ENCODE results near the gene NFKBIZ.

NFKBIZ gene, protein sequence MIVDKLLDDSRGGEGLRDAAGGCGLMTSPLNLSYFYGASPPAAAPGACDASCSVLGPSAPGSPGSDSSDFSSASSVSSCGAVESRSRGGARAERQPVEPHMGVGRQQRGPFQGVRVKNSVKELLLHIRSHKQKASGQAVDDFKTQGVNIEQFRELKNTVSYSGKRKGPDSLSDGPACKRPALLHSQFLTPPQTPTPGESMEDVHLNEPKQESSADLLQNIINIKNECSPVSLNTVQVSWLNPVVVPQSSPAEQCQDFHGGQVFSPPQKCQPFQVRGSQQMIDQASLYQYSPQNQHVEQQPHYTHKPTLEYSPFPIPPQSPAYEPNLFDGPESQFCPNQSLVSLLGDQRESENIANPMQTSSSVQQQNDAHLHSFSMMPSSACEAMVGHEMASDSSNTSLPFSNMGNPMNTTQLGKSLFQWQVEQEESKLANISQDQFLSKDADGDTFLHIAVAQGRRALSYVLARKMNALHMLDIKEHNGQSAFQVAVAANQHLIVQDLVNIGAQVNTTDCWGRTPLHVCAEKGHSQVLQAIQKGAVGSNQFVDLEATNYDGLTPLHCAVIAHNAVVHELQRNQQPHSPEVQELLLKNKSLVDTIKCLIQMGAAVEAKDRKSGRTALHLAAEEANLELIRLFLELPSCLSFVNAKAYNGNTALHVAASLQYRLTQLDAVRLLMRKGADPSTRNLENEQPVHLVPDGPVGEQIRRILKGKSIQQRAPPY

DNA sequence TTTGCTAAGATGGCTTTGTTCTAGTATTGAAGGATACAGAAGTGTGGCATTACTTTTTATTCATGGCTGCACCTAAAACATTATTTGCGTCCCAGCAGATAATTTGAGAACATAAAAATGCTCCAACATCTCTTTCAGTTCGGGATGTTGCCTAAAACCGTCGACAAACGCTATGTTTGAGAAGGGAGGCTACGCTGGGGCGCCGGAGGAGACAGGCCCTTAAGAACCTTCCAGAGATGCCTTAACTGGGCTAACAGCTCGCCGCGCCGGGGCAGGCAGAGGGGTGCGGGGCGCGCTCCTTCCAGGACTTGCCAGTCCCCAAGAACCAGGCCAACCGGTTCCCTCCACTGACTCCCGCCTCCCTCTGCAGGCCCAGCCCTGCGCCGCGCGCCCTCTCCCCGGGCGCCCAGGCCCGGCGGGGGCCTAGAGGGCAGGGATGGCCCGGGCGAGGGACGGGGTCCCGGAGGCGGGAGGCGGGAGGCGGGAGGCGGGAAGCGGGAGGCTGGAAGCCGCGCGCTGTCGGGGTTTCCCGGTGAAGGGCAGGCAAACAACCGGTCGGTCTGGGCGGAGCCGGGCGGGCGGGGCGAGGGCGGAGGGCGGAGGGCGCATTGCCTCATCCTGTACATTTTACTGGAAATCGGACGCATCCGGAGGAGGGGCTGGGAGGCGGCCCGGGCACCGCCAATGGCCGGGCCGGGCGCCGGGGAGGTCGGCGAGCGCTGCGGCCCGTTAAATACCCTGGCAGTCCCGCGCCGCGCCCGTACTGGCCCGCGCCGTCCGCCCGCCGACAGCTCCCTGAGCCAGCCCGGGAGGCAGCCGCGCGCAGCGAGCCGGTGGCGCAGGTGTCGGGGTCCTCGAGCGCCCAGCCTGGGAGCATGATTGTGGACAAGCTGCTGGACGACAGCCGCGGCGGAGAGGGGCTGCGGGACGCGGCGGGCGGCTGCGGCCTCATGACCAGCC lies at the start of gene NFKBIZ:
Gene NFKBIZ, plus strand, starts transcription at position 761 of the 960 bp plus-strand sequence. Its CDS starts 115 bp downstream, at position 876.
- Histone ChIP-seq H3K36me3 (ENCODE audit: insufficient read depth, low read length) (peaks cover 20% of the 10 kb centered on the region), H3K9me3 (ENCODE audit: low read length) (no peaks in the 10 kb centered on the region), H3K4me3 (ENCODE audit: low read length) (peak within 1 kb of the TSS; percentile 88), H3K27me3 (ENCODE audit: insufficient read depth, low read length) (no peaks in the 10 kb centered on the region), H2AFZ (ENCODE audit: low read depth, low read length) (peak within 1 kb of the TSS; percentile 98), H3K4me1 (ENCODE audit: insufficient read depth, low read length) (peaks cover 9% of the 10 kb centered on the region)

DNA sequence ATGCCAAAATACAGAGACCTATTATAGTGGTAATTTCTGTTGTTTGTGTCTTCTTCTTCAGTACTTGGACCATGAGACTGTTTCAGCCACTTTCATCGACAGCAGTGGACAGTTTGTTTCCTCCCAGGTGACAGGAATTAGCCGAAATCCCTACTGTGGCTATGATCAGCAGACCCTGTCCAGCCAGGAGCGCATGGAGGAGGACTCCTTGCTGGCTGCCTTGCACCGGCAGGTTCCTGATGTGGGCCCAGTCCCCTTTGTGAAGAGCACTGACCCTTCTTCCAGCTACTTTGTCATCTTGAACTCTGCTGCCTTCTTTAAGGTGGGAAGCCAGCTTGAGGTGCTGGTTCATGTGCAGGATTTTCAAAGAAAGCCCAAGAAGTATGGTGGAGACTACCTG lies 48.1 kb upstream of the NFKBIZ start:
- H3K9me3 ChIP-seq (ENCODE audit: low read length): no peaks in the 10 kb centered on the region
- H2AFZ ChIP-seq (ENCODE audit: low read depth, low read length): no peak overlapping the region
- no peak overlapping the region for H3K4me3 ChIP-seq (ENCODE audit: low read length)

DNA sequence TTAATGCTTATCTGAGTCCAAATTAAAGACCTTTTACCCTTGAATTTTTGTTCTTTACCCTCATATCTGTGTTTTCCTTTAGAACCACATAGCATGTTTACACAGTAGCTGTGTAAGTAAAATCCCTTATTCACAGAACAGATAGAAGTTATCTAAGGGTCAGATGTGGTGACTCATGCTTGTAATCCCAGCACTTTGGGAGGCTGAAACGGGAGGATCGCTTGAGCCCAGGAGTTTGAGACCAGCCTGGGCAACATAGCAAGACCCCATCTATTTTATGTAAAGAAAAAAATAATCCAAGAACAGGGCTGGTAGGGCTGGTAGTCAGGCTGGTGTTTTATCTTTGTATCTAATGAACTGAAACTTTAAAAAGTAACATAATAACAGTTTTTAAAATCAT lies 47.1 kb upstream of the NFKBIZ start:
- H3K4me1 ChIP-seq (ENCODE audit: insufficient read depth, low read length): no peaks in the 10 kb centered on the region
- H3K9me3 ChIP-seq (ENCODE audit: low read length): no peaks in the 10 kb centered on the region
- no peak overlapping the region for H2AFZ ChIP-seq (ENCODE audit: low read depth, low read length)
- no peak overlapping the region for H3K4me3 ChIP-seq (ENCODE audit: low read length)
- H3K27me3 ChIP-seq (ENCODE audit: insufficient read depth, low read length): no peaks in the 10 kb centered on the region
- H3K36me3 ChIP-seq (ENCODE audit: insufficient read depth, low read length): peaks cover 11% of the 10 kb centered on the region

More for the DNA sequence above, 48.1 kb upstream of the NFKBIZ start:
- Histone ChIP-seq H3K27me3 (ENCODE audit: insufficient read depth, low read length) (no peaks in the 10 kb centered on the region), H3K4me1 (ENCODE audit: insufficient read depth, low read length) (no peaks in the 10 kb centered on the region), H3K36me3 (ENCODE audit: insufficient read depth, low read length) (peaks cover 11% of the 10 kb centered on the region)

DNA sequence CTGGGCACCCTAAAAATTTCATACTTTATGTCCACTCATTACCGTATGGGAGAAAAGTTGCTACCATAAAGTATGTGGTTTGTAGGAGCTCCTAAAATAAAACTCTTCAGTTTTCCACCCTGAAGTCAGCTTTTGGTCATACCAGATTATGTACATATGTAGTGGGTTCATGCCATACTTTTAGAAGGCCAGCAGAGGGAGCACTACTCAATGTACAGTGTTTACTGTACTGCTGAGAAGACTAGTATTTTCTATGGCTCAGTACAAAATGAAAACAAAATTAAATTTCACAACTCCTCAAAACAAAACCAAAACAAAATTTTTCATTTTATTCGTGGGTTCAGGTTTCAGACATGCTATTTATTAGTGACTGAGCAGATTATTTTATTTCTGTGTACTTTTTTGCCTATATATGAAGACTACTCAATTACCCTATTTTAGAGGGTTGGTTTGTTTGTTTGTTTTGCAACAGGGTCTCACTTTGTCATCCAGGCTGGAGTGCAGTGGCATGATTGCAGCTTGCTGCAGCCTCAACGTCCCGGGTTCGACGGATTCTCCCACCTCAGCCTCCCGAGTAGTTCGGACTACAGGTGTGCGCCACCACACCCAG lies 46.0 kb upstream of the NFKBIZ start:
- Histone ChIP-seq H3K36me3 (ENCODE audit: insufficient read depth, low read length) (peaks cover 11% of the 10 kb centered on the region), H3K9me3 (ENCODE audit: low read length) (no peaks in the 10 kb centered on the region), H2AFZ (ENCODE audit: low read depth, low read length) (no peak overlapping the region), H3K4me1 (ENCODE audit: insufficient read depth, low read length) (no peaks in the 10 kb centered on the region), H3K4me3 (ENCODE audit: low read length) (no peak overlapping the region), H3K27me3 (ENCODE audit: insufficient read depth, low read length) (no peaks in the 10 kb centered on the region)

DNA sequence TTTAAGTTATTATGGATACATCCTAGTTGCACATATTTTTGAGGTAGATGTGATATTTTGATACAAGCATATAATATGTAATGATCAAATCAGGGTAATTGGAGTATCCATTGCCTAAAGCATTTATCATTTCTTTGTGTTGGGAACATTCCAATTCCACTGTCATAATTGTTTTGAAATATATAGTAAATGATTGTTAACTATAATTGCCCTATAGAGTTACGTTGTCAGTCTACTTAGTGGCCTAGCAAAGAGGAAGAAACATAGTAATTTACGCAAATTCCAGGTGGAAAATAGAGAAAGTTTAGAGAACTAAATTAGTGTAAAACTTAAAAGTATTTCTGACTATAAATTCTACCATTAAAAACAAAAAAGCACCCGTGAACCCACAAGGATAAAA lies 45.4 kb upstream of the NFKBIZ start:
- no peaks in the 10 kb centered on the region for H3K9me3 ChIP-seq (ENCODE audit: low read length)
- peaks cover 11% of the 10 kb centered on the region for H3K36me3 ChIP-seq (ENCODE audit: insufficient read depth, low read length)
- no peaks in the 10 kb centered on the region for H3K4me1 ChIP-seq (ENCODE audit: insufficient read depth, low read length)
- no peak overlapping the region for H3K4me3 ChIP-seq (ENCODE audit: low read length)
- no peaks in the 10 kb centered on the region for H3K27me3 ChIP-seq (ENCODE audit: insufficient read depth, low read length)
- no peak overlapping the region for H2AFZ ChIP-seq (ENCODE audit: low read depth, low read length)

DNA sequence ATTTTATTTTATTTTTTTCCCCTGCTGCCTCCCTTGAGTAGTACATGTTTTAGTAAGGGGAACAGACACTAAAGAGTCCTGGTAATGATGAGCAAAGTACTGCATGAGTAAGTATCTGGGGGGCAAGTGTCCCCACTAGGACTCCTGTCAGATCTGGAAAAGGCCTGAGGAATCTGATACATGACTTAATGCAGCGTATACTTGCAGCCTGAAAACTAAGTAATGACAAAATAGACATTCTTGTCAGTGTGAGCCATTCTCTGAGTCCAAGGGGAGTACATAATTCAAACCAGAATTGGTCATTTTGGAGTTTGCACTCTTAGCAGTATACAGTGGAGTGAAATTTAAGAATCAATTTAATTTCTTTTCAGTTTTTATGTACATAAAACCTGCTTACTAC lies 42.8 kb upstream of the NFKBIZ start:
- H3K9me3 ChIP-seq (ENCODE audit: low read length): no peaks in the 10 kb centered on the region
- peaks cover 11% of the 10 kb centered on the region for H3K36me3 ChIP-seq (ENCODE audit: insufficient read depth, low read length)
- peaks cover 3% of the 10 kb centered on the region for H3K4me1 ChIP-seq (ENCODE audit: insufficient read depth, low read length)
- no peaks in the 10 kb centered on the region for H3K27me3 ChIP-seq (ENCODE audit: insufficient read depth, low read length)
- H3K4me3 ChIP-seq (ENCODE audit: low read length): no peak overlapping the region
- no peak overlapping the region for H2AFZ ChIP-seq (ENCODE audit: low read depth, low read length)

DNA sequence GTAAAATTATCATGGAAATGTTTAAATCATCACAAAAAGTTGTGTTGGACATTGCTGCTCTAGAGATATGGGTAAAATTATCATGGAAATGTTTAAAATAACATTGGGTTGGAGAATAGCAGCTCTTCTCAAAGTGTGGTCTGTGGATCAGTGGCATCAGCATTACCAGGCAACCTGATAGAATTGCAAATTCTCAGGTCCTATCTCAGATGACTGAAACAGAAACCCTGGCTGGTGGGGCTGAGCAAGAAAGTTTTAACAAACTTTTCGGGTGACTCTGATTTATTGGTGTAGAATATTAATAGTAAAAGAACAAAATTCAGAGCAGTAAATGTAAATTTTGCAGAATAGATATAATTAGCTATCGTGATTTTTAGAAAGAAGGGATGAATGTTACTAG lies 41.4 kb upstream of the NFKBIZ start:
- no peaks in the 10 kb centered on the region for H3K9me3 ChIP-seq (ENCODE audit: low read length)
- H3K4me3 ChIP-seq (ENCODE audit: low read length): no peak overlapping the region
- peaks cover 6% of the 10 kb centered on the region for H3K36me3 ChIP-seq (ENCODE audit: insufficient read depth, low read length)
- H3K27me3 ChIP-seq (ENCODE audit: insufficient read depth, low read length): no peaks in the 10 kb centered on the region
- no peak overlapping the region for H2AFZ ChIP-seq (ENCODE audit: low read depth, low read length)
- peaks cover 3% of the 10 kb centered on the region for H3K4me1 ChIP-seq (ENCODE audit: insufficient read depth, low read length)

DNA sequence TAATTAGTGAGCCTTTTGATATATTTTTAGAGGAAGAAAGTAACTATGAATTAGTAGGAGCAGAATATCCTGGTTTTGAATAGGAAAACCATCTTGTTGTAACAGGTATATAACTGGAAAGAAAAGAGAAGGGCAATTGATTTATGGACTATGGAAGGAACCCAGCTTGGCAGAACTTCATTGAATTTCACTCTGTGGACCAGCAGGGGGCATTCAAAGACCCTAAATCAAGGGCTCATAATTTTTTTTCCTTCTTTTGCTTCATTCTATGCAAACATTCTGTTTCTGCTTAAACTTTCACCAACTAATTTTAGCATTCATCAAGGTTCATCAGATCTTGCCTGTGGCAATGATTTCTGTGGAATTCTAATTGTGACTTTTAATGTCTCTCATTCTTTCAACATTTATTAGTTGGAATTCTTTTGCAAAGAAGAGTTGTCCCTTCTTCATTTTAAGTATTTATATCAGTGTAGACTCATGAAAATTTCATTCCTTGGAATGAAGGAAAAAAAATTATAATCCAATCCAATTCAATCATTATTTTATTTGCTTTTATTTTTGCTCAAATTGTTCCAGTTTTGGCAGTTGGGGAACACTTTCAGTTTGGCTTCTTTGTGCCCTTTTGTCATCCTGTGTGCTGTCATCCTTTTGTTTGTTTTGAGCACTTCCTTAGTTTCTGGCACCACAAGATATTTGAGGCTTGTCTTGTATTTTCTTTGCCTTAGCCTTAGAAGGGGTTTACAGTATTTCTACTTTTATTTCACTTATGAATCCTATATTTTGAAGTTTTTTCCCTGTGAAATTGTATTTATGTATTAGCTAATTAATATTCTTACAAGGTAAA lies 39.9 kb upstream of the NFKBIZ start:
- H2AFZ ChIP-seq (ENCODE audit: low read depth, low read length): no peak overlapping the region
- H3K36me3 ChIP-seq (ENCODE audit: insufficient read depth, low read length): peaks cover under 1% of the 10 kb centered on the region
- H3K4me1 ChIP-seq (ENCODE audit: insufficient read depth, low read length): peaks cover 3% of the 10 kb centered on the region
- H3K9me3 ChIP-seq (ENCODE audit: low read length): no peaks in the 10 kb centered on the region
- no peak overlapping the region for H3K4me3 ChIP-seq (ENCODE audit: low read length)
- H3K27me3 ChIP-seq (ENCODE audit: insufficient read depth, low read length): no peaks in the 10 kb centered on the region

DNA sequence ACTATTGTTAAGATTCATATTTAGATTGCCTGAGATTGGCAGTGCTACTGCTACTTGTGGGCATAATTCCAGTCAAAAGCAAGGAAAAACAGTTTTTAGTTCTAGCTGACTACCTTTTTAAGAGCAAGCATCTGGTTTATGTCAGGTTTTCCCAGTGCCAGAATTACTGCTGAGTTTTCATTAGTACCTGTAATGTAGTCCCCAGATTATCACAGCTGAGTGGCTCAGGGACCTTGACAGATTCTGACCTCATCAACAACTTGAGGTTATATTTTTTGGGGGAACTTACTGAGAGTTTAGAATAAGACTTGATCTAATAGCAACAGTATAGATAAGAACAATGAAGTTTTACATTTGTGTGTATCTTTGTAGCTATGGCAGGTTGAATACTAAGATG lies 39.3 kb upstream of the NFKBIZ start:
- Histone ChIP-seq H3K27me3 (ENCODE audit: insufficient read depth, low read length) (no peaks in the 10 kb centered on the region), H2AFZ (ENCODE audit: low read depth, low read length) (no peak overlapping the region), H3K9me3 (ENCODE audit: low read length) (no peaks in the 10 kb centered on the region), H3K4me3 (ENCODE audit: low read length) (no peak overlapping the region), H3K4me1 (ENCODE audit: insufficient read depth, low read length) (peaks cover 3% of the 10 kb centered on the region), H3K36me3 (ENCODE audit: insufficient read depth, low read length) (no peaks in the 10 kb centered on the region)

DNA sequence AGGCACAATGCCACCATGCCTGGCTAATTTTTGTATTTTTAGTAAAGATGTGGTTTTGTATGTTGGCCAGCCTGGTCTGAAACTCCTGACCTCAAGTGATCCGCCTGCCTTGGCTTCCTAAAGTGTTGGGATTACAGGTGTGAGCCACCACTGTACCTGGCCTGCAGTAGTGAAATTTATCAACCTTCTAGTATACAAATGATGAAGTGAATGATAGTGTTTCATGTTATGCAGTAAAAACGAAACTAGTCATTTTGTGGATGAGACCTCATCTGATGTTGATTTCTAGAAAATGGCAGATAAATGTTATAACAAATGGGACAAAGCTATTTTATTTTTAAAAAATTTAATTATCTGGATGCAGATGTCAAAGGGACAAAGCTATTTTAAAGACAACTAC lies 37.4 kb upstream of the NFKBIZ start:
- Histone ChIP-seq H3K9me3 (ENCODE audit: low read length) (no peaks in the 10 kb centered on the region), H3K36me3 (ENCODE audit: insufficient read depth, low read length) (no peaks in the 10 kb centered on the region), H3K27me3 (ENCODE audit: insufficient read depth, low read length) (no peaks in the 10 kb centered on the region), H3K4me1 (ENCODE audit: insufficient read depth, low read length) (peaks cover 3% of the 10 kb centered on the region), H2AFZ (ENCODE audit: low read depth, low read length) (no peak overlapping the region), H3K4me3 (ENCODE audit: low read length) (no peak overlapping the region)

DNA sequence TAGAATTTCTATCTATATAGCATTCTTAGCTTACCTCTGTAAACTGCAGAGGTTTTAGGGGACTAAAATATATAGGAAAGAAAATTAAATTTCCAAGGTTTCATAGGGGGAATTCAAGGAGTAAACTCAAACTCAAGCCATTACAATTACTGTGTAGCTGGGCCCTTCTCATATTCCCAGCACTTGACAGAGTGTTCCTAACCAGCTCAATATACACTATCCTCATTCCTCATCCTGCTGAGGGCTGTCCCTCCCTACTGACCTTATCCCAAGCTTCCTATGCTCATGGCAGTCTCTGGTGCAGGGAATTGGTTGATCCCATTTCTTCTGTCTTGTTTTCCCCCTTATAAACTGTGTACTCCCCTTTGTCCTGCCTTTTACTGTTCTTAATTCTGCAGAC lies 36.4 kb upstream of the NFKBIZ start:
- Histone ChIP-seq H3K4me1 (ENCODE audit: insufficient read depth, low read length) (peaks cover 3% of the 10 kb centered on the region), H3K9me3 (ENCODE audit: low read length) (no peaks in the 10 kb centered on the region), H3K36me3 (ENCODE audit: insufficient read depth, low read length) (peaks cover 5% of the 10 kb centered on the region), H3K27me3 (ENCODE audit: insufficient read depth, low read length) (no peaks in the 10 kb centered on the region), H3K4me3 (ENCODE audit: low read length) (no peak overlapping the region), H2AFZ (ENCODE audit: low read depth, low read length) (no peak overlapping the region)
